HG03025 (cell line): ENCODE data around the gene PDLIM4.

Experiments
- ATAC-seq: cut with Tn5 transposase; IDR thresholded peaks from one replicate; pipeline ENCODE4 v1.9.1; 2021; ENCODE audit warnings: mild to moderate bottlenecking, moderate library complexity; ENCODE audit not compliant: unreplicated experiment, low FRiP score

The PDLIM4 gene

GRCh38 chr5:132301344-132302271 lies 44.1 kb downstream of the PDLIM4 start:
- ATAC-seq = no peak

GRCh38 chr5:132302413-132302812 lies 44.9 kb downstream of the PDLIM4 start:
- no peak for ATAC-seq

- ATAC-seq = no peak
Observed at GRCh38 chr5:132303589-132303988, 46.1 kb downstream of the PDLIM4 start.

- no peak for ATAC-seq
Observed at GRCh38 chr5:132305420-132305819, 47.9 kb downstream of the PDLIM4 start.

- ATAC-seq = no peak
Observed at GRCh38 chr5:132308701-132309100, 51.2 kb downstream of the PDLIM4 start.

- ATAC-seq = no peak
Observed at GRCh38 chr5:132309679-132310078, 52.2 kb downstream of the PDLIM4 start.

- no peak for ATAC-seq
Observed at GRCh38 chr5:132310141-132310834, 52.8 kb downstream of the PDLIM4 start.

- no peak for ATAC-seq
Observed at GRCh38 chr5:132313366-132313765, 55.9 kb downstream of the PDLIM4 start.

- no peak for ATAC-seq
Observed at GRCh38 chr5:132313961-132314432, 56.5 kb downstream of the PDLIM4 start.

GRCh38 chr5:132315529-132316067 lies 58.1 kb downstream of the PDLIM4 start:
- ATAC-seq = no peak

- no peak for ATAC-seq
Observed at GRCh38 chr5:132319975-132320374, 62.5 kb downstream of the PDLIM4 start.

- ATAC-seq = no peak
Observed at GRCh38 chr5:132321109-132321721, 63.7 kb downstream of the PDLIM4 start.

- ATAC-seq = no peak
Observed at GRCh38 chr5:132322266-132322665, 64.8 kb downstream of the PDLIM4 start.
